BJ (cell line): ENCODE data around the gene RBMS3. TPM values are rescaled to one million over a fixed set of nuclear protein-coding genes. Genes with fewer than 3 reads are reported as not detected.

Source experiments
- CTCF ChIA-PET: fragments of 350-600 bp; formaldehyde crosslinking; extraction: SDS; loops from one replicate; lab custom pipeline; 2021; ENCODE audit warnings: antibody characterized with exemption, inconsistent platforms; lab: Yijun Ruan, JAX
- POLR2A ChIA-PET: fragments of 300-600 bp; sonication (Branson Sonifier 250); formaldehyde crosslinking; extraction: SDS; loops from one replicate; lab custom pipeline; 2021; ENCODE audit warnings: antibody characterized with exemption; lab: Charles Lee
- DNase-seq: peaks from one replicate; pipeline ENCODE4 v3.0.0-alpha.2; 2011; ENCODE audit warnings: low read depth
- H3K27me3 ChIP-seq: 2 replicates; pipeline ENCODE4 v1.6.0; 2011; ENCODE audit warnings: low read length; ENCODE audit not compliant: control insufficient read depth, insufficient read depth
- H3K36me3 ChIP-seq: 2 replicates; pipeline ENCODE4 v1.5.1; 2011; ENCODE audit warnings: low read length; ENCODE audit not compliant: control insufficient read depth, insufficient read depth
- H3K4me3 ChIP-seq: 2 replicates; pipeline ENCODE4 v1.5.1; 2011; ENCODE audit warnings: low read depth, mild to moderate bottlenecking, control low read depth, low read length
- CTCF ChIP-seq: IDR thresholded peaks from 2 replicates; pipeline ENCODE4 v1.5.1; 2011; ENCODE audit warnings: low read depth, mild to moderate bottlenecking, control low read depth, inconsistent platforms, low read length, moderate library complexity; ENCODE audit not compliant: insufficient read depth
- polyA plus RNA-seq: library from polyadenylated mRNA; depleted of rRNA; stranded (reverse); fragments of >200 nt; gene quantifications from 2 replicates; pipeline ENCODE4 v1.2.3, GENCODE V29; 2011

The RBMS3 gene
- polyA plus RNA-seq, 1 experiment = 14.5 TPM

DNA sequence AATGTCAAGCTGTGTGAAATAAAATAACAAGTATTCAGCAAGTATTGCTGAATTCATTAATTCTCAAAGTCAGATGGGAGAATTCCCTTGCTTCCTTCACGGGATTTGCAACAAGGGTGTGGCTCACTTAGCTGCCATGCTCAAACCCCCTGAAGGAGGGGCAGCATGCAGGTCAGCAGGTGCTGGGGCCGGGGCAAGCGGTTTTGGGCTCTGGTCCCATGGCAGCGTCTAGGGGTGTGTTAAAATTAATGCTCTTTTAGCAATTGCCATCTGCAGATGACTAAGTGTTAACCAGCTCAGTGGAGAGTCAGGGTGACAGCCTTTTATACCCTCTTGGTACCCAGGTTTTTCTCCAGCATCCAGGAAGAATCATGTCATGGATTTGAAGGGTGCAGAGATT is 40.0 kb upstream of the RBMS3 start:
- H3K27me3 ChIP-seq = no peaks in the 10 kb centered on the region
- ChIA-PET POLR2A (no interaction called here), CTCF (interaction anchor here (1.2 kb wide), 1 partner anchor 11 kb away, joined by 5 read pairs; no protein-coding TSS in a partner anchor)
- H3K4me3 ChIP-seq = no peak overlapping the region
- no peak for TF ChIP-seq CTCF
- H3K36me3 ChIP-seq = no peaks in the 10 kb centered on the region
- no peak for DNase-seq

DNA sequence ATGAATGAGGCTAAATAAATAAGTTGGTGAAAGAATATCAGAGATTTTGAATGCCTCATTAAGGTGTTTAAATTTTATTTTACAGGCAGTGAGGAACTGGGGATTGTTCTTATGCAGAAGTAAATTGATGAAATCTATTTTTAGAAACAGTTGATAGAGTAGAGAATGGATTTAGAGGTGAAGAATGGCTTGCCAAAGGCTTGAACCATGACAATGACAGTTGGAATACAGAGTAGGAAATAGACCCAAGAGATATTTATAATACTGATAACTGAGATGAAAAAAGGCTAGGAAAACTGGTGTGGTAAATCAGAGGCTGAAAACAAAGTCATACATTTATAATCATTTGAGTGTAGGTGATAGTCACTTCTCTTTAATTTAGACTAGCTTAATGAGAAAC is 39.0 kb upstream of the RBMS3 start:
- no peak for TF ChIP-seq CTCF
- POLR2A ChIA-PET = no interaction called here
- Histone ChIP-seq H3K36me3 (no peaks in the 10 kb centered on the region), H3K27me3 (no peaks in the 10 kb centered on the region), H3K4me3 (no peak overlapping the region)
- DNase-seq = no peak
- CTCF ChIA-PET = no interaction called here

GRCh38 chr3:29242296-29242695 is 38.6 kb upstream of the RBMS3 start:
- no peaks in the 10 kb centered on the region for H3K27me3 ChIP-seq
- no peak for DNase-seq
- no peaks in the 10 kb centered on the region for H3K36me3 ChIP-seq
- ChIA-PET CTCF (interaction anchor here (0.7 to 1.3 kb wide), 2 partner anchors 11 to 143 kb away, joined by 4 to 5 read pairs; no protein-coding TSS in a partner anchor), POLR2A (no interaction called here)
- no peak overlapping the region for H3K4me3 ChIP-seq
- TF ChIP-seq CTCF = no peak

DNA sequence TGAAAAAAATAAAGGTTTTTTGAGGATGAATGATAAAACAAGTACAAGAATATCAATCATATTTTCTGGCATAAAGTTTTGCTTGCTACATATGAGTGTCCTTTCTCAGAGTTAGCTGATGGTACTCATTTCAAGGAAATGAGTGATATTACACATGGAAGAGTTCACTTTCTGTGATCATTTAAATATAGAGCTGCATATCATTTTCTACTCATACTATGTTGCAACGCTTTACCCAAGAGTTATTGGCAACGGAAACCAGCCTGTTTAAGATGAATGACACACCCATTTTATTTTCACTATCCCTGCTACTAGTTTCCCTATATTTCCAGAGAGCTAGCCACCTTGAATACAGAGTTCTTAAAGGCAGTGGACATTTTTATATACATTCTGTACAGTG is 35.4 kb upstream of the RBMS3 start:
- no peak for DNase-seq
- no peaks in the 10 kb centered on the region for H3K27me3 ChIP-seq
- H3K36me3 ChIP-seq = no peaks in the 10 kb centered on the region
- CTCF ChIA-PET = interaction anchor here (0.6 to 1.5 kb wide), 2 partner anchors 13 to 367 kb away, joined by 3 read pairs; no protein-coding TSS in a partner anchor
- TF ChIP-seq CTCF = no peak
- POLR2A ChIA-PET = no interaction called here
- H3K4me3 ChIP-seq = no peak overlapping the region

- ChIA-PET CTCF (no interaction called here), POLR2A (no interaction called here)
- Histone ChIP-seq H3K27me3 (no peaks in the 10 kb centered on the region), H3K4me3 (no peak overlapping the region), H3K36me3 (no peaks in the 10 kb centered on the region)
- TF ChIP-seq CTCF = no peak
- DNase-seq = no peak
Measured at GRCh38 chr3:29247088-29247745, 33.7 kb upstream of the RBMS3 start.
